Stimulated activated CD8-positive, alpha-beta memory T cell treated with anti-CD3 and anti-CD28 coated beads, Interleukin-12 subunit alpha, Interleukin-12 subunit beta, amount 100 ng/mL, for 1 hour (primary cell): ENCODE data around the gene CDC6.

ENCODE experiments used
- DNase-seq: peaks from one replicate; pipeline ENCODE4 v3.0.0-alpha.2; 2020; ENCODE audit warnings: low read depth

CDC6 gene

DNA sequence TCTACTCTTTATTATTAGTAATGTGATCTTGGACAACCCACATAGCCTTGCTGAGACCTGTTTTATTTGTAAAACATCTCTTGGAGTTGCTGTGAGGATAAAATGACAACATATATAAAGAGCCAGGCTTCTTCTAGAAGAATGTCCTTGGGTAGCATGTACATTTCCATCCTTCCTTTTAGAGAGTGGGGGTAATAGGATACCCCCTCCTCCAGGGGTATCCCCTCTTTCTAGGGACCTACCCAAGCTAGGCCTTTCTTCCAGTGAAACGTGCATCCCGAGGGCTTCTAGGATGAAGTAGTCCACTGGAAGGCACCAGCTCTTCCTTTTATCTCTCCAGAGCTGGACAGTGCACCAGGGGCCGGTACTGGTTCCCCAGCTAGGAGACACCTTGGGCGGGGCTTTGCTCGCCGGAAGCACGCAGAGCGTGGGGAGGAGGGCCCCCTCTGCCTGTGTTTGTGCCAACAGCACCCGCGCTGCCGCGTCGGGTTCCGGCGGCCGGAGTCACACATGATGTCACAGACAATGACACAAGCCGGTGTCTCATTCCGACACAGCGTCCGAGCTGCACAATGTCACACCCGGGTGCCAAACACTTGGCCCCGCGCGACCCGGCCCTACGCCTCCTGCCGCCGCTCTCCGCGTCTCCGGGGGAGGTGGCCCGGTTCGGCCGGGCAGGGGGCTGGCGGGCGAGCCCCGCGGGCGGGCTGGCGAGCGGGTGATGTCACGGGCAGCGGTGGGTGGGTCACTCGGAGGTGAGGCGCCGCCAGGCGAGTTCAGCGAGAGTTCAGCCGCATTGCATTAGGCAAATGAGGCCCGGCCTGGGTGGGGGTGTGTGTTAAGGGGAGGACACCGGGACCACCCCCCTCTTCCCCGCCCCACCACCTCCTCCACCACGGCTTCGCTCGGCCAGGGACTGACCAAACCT is 53.5 kb downstream of the CDC6 start:
- peak; percentile 80 for DNase-seq

DNA sequence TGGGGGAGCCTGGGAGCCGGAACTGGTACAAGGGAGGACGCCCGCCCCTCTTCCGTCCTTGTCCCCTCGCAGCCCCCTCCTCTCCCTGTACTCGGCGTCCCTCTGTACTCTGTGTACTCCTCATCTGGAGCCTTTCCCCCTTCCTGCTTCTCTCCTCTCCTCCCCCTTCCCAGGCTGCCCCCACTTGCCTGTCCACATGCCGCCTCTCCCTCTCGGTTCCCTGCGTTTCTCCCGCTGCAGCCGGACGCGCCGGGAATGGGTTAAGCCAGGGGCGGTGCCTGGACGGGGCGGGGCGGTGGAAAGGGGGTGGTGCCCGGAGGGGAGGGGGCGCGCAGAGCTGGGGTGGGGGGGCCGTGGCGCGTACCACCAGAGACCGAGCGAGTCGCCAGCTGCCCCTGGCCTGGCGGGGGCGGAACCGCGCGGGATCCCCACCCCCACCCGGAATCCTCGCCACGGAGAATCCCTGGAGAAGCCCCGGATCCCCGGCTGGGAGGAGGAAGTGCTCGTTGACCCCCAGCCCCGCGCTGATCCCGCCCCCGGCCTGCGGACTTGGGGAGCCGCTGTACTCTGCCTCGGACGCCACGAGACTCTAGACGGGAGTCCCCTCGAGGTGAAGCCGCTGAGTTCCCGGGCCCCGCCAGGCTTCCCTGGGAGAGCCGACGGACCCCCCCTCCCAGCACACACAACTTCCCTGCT is 54.3 kb downstream of the CDC6 start:
- DNase-seq = no peak

DNA sequence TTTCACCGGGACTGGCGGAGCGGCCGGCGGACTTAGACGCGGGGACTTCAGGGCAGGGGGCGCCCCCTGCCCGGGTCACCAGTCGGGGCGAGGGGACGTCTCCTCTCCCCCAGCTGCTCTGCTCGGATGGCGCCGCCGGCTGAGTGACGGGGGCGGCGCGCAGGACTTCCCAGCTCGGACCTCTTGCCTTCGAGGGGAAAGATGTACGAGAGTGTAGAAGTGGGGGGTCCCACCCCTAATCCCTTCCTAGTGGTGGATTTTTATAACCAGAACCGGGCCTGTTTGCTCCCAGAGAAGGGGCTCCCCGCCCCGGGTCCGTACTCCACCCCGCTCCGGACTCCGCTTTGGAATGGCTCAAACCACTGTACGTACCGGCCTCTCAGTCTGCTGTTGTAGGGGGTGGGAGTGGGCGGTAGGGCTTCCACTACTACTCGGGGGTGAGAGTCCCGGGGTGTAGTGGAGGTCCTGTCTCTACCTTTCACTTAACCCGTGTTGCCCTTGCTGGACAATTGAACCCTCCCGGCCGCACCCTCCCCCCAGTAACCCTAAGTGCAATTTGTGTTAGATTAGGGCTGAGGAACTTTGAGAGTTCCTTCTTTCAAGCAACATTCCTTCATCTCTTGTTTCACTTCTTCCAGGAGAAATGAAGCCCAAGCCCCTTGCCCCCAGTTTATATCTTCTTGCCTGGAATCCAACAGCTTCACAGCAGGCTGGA is 55.0 kb downstream of the CDC6 start:
- DNase-seq = no peak

DNA sequence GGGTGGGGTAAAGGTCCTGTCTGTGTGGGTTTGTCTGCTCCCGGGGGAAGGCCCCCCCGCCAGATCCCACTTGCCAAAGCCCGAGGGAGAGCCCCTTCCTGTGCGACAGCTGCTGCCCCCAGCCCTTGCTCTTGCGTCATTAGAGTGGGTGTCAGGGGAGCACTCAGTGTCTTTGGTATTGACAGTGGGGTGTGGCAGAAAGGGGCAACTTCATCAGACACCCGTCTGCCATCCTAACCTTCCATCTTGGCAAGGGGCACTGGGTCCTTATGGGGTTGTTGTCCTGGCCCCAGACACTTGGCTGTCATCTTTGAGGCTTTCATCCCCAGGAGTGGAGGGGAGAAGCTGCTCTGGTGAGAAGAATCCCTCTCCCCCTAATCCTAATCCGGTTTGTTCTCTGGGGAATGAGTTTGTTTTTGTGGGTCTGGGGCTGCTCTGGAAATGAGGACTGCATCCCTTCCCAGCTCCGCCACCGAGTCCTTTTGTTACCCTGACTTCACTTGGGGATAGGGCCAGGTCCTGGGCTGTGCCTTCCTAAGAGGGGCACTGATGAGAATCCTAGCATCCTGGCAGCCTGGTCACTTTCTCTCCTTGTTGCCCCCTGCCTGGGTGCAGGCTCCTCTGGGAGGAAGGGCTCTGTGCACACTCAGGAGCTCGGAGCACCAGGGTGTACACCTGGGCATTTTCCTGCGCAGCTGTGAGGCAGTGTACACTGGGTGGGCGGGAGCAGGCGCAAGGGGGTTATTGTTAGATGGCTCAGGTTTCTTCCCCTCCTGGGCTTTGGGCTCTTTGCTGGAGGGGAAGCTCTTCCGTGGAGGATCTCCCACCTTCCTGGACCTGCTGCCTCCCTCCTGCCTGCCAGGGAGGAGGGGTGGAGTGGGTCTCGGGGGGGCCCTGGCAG is 55.8 kb downstream of the CDC6 start:
- DNase-seq = no peak

DNA sequence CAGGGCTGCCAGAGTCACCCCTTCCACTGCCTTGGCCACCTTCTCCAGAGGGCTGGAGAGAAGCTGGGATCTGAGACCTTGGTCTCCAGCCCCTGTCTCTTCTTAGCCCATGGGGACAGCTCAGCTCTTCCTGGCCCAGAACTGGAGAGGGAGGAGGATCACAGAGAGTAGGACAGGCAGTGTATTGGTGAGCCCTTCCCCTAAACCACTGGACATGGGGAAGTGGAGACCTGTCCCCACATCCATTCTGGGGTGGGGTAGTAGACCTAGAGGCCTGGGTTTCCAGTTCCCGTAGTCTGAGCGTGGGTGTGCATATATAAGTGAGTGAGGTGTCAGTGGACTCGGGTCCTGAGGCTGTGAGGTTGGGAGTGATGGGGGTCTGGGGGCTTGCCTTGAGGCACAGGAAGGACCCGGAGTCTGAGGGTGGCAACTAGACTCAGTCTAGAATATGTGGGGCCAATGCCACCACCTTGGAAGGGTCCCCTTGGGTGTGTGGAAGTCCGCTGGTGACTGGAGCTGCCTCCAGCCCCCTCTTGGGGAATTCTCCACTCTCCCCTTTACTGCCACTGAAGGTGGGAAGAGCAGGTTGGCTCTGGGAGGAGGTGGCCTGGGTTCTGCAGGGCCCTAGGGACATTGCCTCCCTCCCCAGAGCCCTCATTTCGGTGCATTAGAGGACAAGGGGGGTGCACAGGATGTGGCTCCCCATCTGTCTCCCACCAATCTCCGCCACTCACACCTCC is 56.9 kb downstream of the CDC6 start:
- DNase-seq = no peak

DNA sequence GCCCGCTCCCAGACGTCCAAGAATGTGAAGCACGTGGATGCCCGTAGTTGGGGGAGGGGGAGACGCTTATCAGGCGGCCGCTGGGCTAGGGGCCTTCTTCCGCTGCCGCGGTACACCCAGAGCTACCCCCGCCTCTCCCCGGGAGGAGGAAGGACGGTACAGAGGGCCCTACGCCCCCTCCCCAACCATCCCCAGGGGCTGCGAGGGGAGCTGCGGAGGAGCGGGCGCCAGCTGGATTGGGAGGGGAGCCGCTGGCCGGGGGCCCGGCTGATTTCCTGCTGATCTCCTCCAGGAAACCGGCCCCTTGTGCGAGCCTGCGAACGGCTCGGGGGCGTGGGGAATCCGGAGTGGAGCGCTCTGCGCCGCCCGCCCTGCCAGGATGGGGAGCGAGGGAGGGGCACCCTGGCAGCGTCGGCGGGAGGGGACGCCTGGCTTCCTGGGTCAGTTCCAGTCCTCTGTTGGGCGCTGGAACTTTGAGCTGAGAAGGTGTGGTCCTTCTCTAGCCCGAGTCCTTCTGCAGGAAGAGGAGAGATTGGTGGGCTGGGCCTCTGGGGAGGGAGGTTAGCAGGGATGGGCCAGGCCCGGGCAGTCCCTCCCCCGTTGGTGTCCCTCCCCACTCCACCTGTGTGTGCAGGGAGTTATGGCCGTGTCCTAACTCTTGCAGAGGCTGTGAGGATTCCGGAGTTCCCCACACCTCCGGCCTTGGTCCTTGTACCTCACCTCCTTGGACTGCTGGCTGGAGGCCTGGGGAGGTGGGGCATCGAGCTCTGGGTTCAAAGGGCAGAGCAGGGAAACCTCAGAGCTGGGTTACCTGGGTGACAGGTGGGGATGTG is 57.7 kb downstream of the CDC6 start:
- no peak for DNase-seq

DNA sequence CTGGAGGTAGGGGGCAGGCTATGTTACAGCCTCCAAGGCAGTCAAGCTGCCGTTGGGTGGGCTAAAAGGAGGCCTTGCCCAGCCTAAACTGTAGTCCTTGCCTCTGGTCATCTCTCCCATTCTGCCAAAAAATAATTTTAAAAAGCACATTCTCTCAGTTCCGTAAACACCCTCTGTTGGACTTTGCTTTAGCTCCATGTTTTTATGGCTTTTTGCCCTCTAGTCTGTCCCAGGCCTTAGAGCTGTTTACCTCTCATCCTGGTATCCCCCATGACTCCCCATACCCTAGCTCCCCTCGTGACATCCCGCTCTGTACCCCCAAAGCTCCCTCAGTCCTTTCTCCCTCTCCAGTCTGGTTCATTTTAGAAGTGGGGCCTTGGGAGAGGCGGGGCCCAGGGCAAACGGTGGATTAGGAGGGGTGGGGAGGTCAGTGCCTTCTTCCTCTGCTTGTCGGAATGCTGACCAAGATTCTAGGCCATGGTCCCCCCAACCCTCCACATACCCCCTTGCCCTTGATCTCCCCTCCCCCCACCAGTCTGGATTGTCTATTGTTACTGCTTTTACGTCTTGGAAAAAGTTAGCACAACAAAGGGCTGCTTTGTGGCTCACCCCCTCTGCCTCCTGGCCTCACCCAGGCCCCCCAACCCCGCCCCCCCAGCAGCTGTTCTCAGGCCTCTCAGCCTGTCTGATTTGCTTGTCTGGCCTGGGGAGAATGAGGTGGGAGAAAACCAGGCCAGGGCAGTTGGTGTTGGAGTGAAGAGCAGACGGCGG is 58.5 kb downstream of the CDC6 start:
- DNase-seq = no peak

DNA sequence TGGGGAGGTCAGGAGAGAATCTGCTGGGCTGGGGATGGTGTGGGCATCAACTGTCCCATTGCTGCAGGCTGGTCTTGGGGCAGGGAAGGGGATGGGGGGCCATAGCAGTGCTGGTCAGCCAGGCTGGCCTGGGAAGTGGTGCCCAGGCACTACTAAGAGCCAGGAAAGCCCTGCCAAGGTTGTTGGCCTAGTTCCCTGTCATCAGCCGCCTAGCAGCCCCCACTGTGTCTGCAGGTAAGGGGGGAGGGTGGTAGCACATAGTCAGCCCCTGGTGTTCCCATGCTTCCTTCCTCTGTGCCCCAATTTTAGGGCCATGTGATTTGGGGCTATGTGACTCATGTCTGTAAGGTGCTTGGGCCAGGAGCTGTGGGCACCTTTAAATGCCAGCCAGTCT is 59.1 kb downstream of the CDC6 start:
- no peak for DNase-seq

DNA sequence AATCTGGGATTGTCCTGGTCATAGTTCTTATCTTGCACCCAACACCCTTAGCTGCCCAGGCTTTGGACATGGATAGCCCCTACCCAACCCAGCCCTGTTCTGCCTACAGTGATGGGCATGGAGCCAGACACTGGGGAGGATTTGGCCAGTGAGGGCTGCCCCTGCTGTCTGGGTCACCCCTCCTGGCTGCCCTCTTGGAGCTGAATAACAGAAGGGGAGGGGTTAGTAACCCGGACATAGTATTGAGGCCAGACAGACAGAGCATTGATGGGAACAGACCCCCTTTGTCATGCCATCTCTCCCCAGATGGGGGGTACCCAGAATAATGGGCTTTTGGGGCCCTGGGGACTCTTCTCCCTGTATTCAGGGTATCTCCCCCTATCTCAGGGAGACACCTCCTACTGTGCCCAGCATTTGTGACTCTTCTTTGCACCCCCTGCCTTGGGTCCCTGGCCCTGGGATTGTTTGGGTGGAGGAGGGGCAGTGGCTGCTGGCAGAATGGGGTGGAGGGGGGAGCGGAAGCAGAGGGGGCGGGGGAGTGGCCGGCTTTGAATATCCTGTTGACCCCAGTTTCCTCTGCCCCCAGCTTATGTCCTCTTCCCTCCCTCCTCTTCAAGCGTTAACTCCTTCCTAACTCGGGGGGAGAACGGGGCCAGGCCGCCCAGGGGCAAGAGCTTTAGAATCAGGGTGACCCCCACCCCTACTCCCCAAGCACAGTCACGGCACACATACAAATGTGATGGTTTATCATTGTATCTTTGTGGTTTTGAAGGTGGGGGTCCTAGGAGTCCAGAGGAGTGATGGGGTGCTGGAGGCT is 59.8 kb downstream of the CDC6 start:
- no peak for DNase-seq

DNA sequence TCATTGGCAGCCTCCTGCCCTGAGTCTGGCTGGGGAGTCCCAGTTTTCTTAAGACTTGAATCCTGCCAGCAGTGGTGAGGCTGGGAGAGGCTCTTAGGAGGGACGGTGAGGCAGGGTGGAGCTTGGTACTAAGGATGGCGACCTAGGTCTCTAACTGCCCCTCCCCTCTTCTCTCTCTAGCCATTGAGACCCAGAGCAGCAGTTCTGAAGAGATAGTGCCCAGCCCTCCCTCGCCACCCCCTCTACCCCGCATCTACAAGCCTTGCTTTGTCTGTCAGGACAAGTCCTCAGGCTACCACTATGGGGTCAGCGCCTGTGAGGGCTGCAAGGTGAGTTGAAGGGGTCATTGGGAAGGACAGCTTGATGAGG is 60.4 kb downstream of the CDC6 start:
- DNase-seq = no peak

DNA sequence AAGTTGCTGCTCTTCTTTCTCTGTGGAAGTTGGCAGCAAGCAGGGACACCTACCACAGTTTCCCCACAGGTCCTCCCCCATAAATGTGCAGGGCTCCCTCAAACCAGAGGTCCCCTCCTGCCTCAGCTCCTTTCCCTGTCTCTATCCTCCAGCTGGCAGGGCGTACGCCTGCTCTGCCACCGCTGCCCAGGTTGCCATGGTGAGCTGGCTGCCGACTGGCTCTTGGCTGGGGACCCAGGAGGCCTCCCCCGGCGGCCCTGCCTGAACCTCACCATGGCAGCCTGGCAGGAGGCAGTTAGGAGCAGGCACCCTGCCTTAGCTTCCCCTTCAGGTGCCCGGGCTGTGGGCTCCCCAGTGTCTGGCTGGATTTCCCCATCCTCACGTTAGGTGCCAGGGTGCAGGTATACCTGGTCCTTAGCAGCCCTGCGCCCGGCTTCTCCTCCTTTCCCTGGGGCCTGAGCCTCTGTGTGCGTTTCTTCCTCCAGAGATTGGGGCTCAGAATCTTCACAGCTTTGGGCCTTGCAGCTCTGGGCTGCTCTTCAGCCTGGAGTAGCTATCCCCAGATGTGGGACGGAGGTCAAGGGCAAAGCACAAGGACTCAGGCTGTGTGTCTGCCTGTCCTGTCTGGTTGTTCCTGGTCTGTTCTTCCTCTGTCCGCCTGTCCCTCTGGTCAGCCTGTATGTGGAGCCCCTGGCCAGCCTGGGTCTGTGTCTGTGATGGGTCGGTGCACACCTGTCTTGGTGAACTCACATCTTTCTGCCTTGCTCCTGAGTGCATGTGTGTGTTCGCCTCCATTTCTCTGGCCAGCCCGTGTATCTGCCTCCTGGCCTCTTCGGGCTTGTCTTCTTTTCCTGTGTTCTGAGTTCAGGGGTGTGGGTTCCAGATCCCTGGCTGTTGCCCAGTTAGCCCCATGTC is 61.1 kb downstream of the CDC6 start:
- no peak for DNase-seq

DNA sequence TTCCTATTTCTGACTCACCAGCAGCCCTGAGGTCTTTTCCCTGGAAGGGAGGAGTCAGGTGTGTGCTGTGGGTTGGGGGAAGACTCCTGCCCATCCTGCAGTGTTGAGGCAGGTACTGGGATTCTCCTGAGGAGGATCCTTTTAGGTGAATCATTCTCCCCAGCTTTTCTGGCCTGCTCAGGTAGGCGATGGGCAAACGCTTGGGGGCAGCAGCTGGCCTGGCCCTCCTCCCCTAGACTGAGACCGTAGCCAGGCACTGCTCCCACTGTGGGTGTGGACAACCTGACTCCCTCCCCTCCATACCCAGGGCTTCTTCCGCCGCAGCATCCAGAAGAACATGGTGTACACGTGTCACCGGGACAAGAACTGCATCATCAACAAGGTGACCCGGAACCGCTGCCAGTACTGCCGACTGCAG is 61.8 kb downstream of the CDC6 start:
- DNase-seq = no peak

DNA sequence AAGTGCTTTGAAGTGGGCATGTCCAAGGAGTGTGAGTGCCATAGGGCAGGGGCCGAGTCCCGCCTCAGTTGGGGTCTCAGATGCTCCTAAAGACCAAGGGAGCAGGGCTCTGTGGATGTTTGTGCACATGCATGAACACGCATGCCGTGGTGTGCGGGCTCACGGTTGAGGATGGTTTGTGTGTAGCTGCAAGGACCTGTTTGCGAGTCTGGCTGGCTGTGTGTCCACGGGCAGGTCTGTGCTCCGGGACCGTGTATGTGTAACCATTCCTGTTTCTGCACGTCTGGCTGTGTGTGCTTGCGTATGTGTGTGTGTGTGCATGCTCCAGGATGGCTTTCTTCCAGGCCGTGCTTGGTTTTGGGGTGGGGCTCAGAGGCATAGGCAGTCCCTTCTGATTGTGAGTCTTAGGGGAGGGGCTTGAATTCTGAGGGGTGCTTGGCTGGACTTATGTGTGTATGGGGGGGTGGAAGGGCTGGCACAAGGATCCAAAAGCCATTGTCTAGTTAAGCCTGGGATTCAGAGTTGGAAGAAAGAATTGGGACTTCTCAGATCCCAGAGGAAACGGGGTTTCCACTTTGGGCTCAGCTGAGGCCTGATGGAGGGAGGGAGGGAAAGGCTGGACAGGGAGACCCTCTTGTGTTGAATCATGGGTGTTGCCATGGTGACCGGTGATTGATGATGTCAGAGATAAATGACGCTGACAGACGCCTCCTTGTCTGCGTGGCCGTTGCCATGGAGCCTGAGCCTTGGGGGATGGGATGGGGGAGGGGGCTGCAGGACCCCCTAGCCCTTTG is 62.4 kb downstream of the CDC6 start:
- no peak for DNase-seq

DNA sequence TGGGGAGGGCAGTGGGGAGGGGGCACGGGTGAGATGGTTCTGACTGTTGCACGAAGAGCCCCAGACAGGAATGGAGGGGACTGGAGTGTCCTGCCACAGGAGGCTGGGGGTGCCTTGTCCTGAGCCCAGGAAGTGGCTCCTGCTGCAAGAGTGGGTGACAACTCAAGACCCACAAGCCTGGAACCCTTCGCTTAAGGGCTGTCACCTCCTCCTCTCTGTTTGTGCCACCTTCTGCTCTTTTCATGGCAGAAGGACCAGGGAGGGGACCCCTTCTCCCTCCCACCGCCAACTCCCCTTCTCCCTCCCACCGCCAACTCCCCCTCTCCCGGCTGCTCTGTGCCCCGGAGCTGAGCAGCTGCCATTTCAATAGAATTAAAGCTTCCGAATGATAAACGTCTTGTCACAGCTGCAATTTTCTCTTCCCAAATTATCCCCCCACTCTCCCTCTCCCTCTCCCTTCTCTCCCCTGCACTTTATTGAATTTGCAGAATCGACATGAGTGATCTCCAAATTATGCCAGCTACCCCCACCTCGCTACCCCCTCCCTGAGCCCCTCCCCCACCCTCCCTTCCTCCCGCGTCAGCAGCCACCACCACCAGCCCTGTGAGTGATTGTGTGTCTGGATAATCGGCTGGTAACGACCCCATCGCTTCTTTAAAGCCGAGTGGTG is 63.1 kb downstream of the CDC6 start:
- no peak for DNase-seq

DNA sequence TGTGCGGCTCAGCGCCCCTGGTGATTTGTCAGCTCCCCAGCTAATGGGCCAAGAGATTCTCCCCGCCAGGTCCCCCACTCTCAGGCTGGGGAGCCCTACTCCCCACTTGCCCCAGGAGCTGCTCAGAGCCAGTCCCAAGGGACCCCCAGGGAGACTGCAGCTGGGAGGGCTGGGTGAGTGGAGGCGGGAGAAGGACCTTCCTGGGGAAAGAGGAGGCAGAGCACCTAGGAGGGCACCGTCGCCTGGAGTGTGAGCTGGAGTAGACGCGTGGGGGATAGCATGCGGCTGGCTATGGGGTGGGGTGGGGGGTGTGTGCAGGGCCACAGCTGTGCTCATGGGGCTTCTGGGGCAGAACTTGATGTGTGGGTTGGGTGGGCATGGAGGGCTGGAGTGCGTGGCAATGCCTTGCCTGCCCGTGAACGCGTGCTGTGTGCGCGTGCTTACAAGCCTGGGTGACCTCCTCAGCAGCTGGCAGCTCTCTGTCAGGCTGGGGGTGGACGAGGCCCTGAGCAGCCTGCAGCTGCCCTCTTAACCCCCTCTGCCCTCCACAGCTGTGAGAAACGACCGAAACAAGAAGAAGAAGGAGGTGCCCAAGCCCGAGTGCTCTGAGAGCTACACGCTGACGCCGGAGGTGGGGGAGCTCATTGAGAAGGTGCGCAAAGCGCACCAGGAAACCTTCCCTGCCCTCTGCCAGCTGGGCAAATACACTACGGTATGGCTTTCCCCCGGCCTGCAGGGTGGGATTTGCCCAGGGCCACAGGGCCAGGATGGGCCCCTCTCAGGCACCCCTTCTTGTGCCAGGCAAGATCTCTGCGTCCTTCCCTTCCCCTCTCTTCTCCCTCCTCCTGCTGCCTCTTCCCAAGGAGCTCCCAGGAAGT is 63.9 kb downstream of the CDC6 start:
- DNase-seq = no peak
